Spinal cord (tissue), 10 donors: Measurements from ENCODE around the gene EXOG. TPM values are rescaled to one million over a fixed set of nuclear protein-coding genes. Genes with fewer than 3 reads are reported as not detected.

Experiments used
- DNase-seq, 6 donors: peaks; one replicate each; pipeline versions ENCODE4 v3.0.0 to v3.0.0-alpha.2; 2013 to 2015; ENCODE audit warnings: low spot score in 6 of 6, low read depth in 4 of 6
- H3K27ac ChIP-seq: one replicate; pipeline ENCODE4 v1.5.1; 2013; ENCODE audit warnings: low read depth, low read length, control low read depth
- H3K27me3 ChIP-seq: one replicate; pipeline ENCODE4 v1.6.1; 2013; ENCODE audit warnings: low read length; ENCODE audit not compliant: control insufficient read depth, insufficient read depth
- H3K36me3 ChIP-seq: one replicate; pipeline ENCODE4 v1.6.1; 2013; ENCODE audit warnings: low read length; ENCODE audit not compliant: control insufficient read depth, insufficient read depth
- H3K4me1 ChIP-seq: one replicate; pipeline ENCODE4 v1.6.1; 2013; ENCODE audit warnings: low read length; ENCODE audit not compliant: control insufficient read depth, insufficient read depth
- H3K4me3 ChIP-seq: one replicate; pipeline ENCODE4 v1.5.1; 2013; ENCODE audit warnings: low read depth, low read length, control low read depth
- H3K9me3 ChIP-seq: one replicate; pipeline ENCODE4 v1.6.1; 2013; ENCODE audit warnings: low read length; ENCODE audit not compliant: control insufficient read depth, insufficient read depth
- WGBS: methylation state at CpG from one replicate; pipeline ENCODE4 v1.1.5; 2013; ENCODE audit warnings: missing lambda C conversion rate; ENCODE audit not compliant: insufficient coverage; 5-methylcytosine and 5-hydroxymethylcytosine counted together
- polyA plus RNA-seq, 2 donors: library from polyadenylated mRNA; unstranded; fragments of 120-200 nt; gene quantifications; one replicate each; pipeline ENCODE4 v1.2.1, GENCODE V29; 2013; ENCODE audit not compliant: insufficient read length in 2 of 2
- total RNA-seq, 2 donors: library from RNA; depleted of rRNA in 1 of 2; stranded (reverse); fragments of 120-200 nt in 1 of 2; fragments of >200 nt in 1 of 2; gene quantifications; one replicate each; pipeline versions ENCODE4 v1.2.3 to v1.2.4, GENCODE V29; 2013 to 2014
- donor health status: healthy.

EXOG gene
- total and polyA plus RNA-seq, 4 donors, result 13.3 to 24.5 (median 20.0) TPM

- no peak overlapping the region for H3K4me3 ChIP-seq
- DNase-seq, result no peak
- no peak overlapping the region for H3K27ac ChIP-seq
- H3K4me1 ChIP-seq, result no peaks in the 10 kb centered on the region
- no peaks in the 10 kb centered on the region for H3K9me3 ChIP-seq
- H3K27me3 ChIP-seq, result no peaks in the 10 kb centered on the region
- peaks cover 2% of the 10 kb centered on the region for H3K36me3 ChIP-seq
- 84% methylated on average over 7 of the region's 7 CpGs for WGBS
These were observed 53.3 kb downstream of the EXOG start for GRCh38 chr3:38549486-38549885.

DNA sequence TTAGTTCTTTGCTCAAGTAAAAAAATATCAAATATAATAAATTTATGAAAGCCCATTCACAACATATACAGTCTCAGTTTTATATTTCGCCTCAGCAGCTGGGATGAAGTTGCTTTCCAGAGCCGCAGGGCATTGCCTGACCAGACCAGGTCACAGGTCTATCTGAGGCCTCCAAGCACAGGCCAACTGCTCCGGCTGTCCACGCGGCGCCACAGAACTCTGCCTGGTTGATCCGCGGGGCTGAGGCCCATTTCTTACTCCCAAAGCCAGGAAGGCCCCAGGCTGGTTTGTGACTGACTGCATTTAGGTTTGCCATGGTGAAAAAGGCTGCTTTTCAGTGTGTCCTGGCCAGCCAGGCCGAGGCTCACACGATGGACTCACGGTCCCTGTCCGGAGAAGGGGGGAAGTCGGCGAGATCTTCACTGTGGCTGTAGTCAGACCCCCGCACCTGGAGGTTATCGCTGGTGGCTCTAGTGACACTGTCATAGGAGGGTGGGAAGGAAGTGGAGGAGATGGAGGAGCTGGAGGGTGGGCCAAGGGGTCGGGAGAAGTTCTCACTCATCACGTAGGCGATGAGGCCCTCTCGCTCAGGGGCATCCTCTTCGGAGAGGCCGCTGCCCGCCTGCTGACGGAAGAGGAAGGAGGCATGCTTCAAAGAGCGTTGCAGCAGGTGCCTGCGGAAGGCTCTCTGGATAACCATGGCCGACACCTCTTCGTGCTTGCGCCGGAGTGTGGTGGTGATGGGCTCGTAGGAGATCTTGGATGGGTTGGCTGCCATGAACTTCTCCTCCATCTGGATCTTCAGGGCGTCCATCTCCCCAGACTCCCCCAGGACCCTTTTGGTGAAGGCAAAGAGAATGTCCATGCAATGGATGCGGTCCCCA is 54.1 kb downstream of the EXOG start:
- Histone ChIP-seq H3K36me3 (peaks cover 2% of the 10 kb centered on the region), H3K4me3 (no peak overlapping the region), H3K9me3 (no peaks in the 10 kb centered on the region), H3K27ac (no peak overlapping the region), H3K4me1 (no peaks in the 10 kb centered on the region), H3K27me3 (no peaks in the 10 kb centered on the region)
- 96% methylated on average over 31 of the region's 33 CpGs for WGBS
- DNase-seq, result no peak

GRCh38 chr3:38551026-38551832 is 55.1 kb downstream of the EXOG start:
- Histone ChIP-seq H3K36me3 (peaks cover 2% of the 10 kb centered on the region), H3K27me3 (no peaks in the 10 kb centered on the region)

GRCh38 chr3:38552364-38552763 is 56.2 kb downstream of the EXOG start:
- no peak for DNase-seq
- no peaks in the 10 kb centered on the region for H3K4me1 ChIP-seq
- H3K9me3 ChIP-seq, result no peaks in the 10 kb centered on the region
- H3K36me3 ChIP-seq, result peaks cover 2% of the 10 kb centered on the region
- H3K27me3 ChIP-seq, result no peaks in the 10 kb centered on the region
- 71% methylated on average over 6 of the region's 6 CpGs for WGBS
- no peak overlapping the region for H3K27ac ChIP-seq
- H3K4me3 ChIP-seq, result no peak overlapping the region

More at GRCh38 chr3:38551026-38551832, 55.1 kb downstream of the EXOG start:
- 97% methylated on average over 29 of the region's 30 CpGs for WGBS
- Histone ChIP-seq H3K4me1 (no peaks in the 10 kb centered on the region), H3K9me3 (no peaks in the 10 kb centered on the region), H3K4me3 (no peak overlapping the region), H3K27ac (no peak overlapping the region)
- no peak for DNase-seq

DNA sequence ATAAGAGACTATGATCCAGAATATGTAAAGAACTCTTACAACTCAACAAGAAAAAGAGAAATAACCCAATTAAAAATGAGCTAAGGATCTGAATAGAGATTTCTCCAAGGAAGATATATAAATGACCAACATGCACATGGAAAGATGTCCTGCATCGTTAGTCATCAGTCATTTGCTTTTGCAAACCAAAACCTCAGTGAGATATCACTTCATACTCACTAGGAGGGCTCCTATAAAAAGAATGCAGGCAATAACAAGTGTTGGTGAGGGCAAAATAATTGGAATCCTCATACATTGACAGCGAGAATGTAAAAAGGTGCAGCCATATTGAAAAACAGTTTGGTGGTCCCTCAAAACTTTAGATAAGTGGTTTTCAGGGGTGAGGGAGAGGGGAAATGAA is 56.9 kb downstream of the EXOG start:
- Histone ChIP-seq H3K27ac (no peak overlapping the region), H3K27me3 (no peaks in the 10 kb centered on the region), H3K36me3 (peaks cover 2% of the 10 kb centered on the region), H3K9me3 (no peaks in the 10 kb centered on the region), H3K4me3 (no peak overlapping the region), H3K4me1 (no peaks in the 10 kb centered on the region)
- no peak for DNase-seq
- 100% methylated on average over 1 of the region's 2 CpGs for WGBS

GRCh38 chr3:38554127-38554827 is 58.1 kb downstream of the EXOG start:
- Histone ChIP-seq H3K9me3 (no peaks in the 10 kb centered on the region), H3K4me1 (no peaks in the 10 kb centered on the region), H3K27ac (no peak overlapping the region), H3K27me3 (no peaks in the 10 kb centered on the region), H3K36me3 (peaks cover 2% of the 10 kb centered on the region), H3K4me3 (no peak overlapping the region)
- 98% methylated on average over 8 of the region's 8 CpGs for WGBS
- no peak for DNase-seq

DNA sequence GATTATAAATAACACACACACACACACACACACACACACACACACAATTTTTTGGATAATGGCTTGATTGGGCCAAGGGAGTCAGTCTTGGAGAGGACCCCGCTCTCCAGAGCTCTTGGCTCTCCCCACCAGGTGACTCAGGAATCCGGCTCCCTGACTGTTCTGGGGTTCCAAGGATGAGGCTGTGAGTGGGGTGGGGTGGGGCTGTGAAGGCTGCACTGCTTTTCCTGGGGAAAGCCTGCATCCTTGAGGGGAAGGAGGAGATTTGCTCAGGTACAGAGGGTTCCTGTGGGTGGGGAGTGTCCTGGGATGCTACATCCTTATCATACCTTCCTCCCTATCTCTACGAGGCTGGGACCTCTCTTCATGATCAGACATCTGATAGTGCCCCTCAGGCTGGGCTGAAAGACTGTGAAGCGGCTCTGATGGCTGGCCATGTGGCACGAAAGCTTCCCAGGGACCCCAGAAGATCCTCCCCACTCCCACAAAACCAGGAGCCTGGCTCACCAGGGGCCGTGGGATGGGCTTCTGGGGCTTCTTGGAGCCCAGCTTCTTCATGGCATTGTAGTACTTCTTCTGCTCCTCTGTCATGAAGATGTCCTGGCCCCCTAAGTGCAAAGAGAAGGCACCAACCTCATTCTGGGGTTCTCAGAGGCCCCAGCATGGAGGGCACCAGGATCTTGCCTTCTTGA is 59.2 kb downstream of the EXOG start:
- Histone ChIP-seq H3K36me3 (no peaks in the 10 kb centered on the region), H3K27ac (no peak overlapping the region), H3K27me3 (no peaks in the 10 kb centered on the region), H3K4me3 (no peak overlapping the region), H3K4me1 (no peaks in the 10 kb centered on the region), H3K9me3 (no peaks in the 10 kb centered on the region)
- WGBS, result 86% methylated on average over 5 of the region's 6 CpGs
- DNase-seq, result no peak

- 100% methylated on average over 2 of the region's 2 CpGs for WGBS
- H3K9me3 ChIP-seq, result no peaks in the 10 kb centered on the region
These were observed 59.8 kb downstream of the EXOG start for GRCh38 chr3:38555926-38556325.

More at GRCh38 chr3:38555926-38556325, 59.8 kb downstream of the EXOG start:
- Histone ChIP-seq H3K27ac (no peak overlapping the region), H3K4me3 (no peak overlapping the region), H3K4me1 (no peaks in the 10 kb centered on the region), H3K27me3 (no peaks in the 10 kb centered on the region), H3K36me3 (no peaks in the 10 kb centered on the region)
- no peak for DNase-seq
